ENCODE data around the gene ADGRD1.

Gene ADGRD1

DNA sequence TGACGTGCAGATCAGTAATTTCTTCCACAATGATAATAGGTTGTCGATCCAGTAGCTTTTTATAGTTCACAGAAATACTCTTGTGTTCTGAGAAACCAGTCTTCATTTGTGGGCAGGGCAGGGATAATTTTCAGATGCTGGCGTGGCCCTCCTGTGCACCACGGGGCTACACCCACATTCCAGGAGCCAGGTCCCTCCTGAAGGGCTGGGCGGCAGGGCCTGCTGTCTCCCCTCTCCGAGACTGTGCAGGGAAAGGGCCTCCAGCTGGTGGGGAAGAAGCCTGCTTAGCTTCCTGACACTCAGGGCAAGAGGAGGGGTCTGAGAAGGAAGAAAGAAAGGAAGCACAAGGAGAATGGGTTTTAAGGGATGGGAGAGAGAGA lies 94.9 kb downstream of the ADGRD1 start:
- no peak for DNase-seq (ENCODE audit: low read depth, low spot score)
- no peak overlapping the region for H3K9ac ChIP-seq (ENCODE audit: insufficient read length)
- no peak for TF ChIP-seq EZH2 (IDR thresholded peaks at IDR 0.05)
- TF ChIP-seq POLR2AphosphoS5 (IDR thresholded peaks at IDR 0.05; ENCODE audit: borderline replicate concordance, low read depth, low read length) = no peak
- TF ChIP-seq FOXP2 (optimal IDR thresholded peaks at IDR 0.05; ENCODE audit: control extremely low read depth, extremely low read length, insufficient read depth) = no peak

DNA sequence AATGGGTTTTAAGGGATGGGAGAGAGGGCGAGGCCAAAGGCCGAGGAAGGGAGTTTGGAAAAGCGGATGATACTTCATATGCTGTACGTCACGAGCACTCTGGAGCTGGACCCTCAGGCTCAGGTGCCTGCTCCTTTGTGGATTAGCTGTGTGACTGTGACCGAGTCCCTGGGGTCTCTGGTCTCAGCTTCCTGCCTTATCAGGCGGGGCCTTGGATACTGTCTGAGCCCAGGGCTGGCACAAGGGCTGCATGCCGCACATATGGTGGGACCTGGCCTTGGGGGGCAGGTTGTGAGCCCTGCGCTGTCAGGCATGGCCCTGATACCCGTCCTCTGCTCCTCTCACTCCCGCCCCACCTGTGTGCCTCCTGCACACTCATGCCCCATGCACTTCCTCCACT lies 95.3 kb downstream of the ADGRD1 start:
- TF ChIP-seq FOXP2 (optimal IDR thresholded peaks at IDR 0.05; ENCODE audit: control extremely low read depth, extremely low read length, insufficient read depth) (no peak), POLR2AphosphoS5 (IDR thresholded peaks at IDR 0.05; ENCODE audit: borderline replicate concordance, low read depth, low read length) (no peak), EZH2 (IDR thresholded peaks at IDR 0.05) (no peak)
- DNase-seq (ENCODE audit: low read depth, low spot score) = no peak
- Histone ChIP-seq H3K27ac (no peak overlapping the region), H3K4me3 (no peak overlapping the region), H3K9me3 (ENCODE audit: low read depth, low read length) (no peaks in the 10 kb centered on the region), H3K9ac (ENCODE audit: insufficient read length) (no peak overlapping the region), H3K36me3 (ENCODE audit: insufficient read depth, low read length) (no peaks in the 10 kb centered on the region)

More for the DNA sequence above, 94.9 kb downstream of the ADGRD1 start:
- Histone ChIP-seq H3K4me3 (no peak overlapping the region), H3K36me3 (ENCODE audit: insufficient read depth, low read length) (no peaks in the 10 kb centered on the region), H3K27ac (no peak overlapping the region), H3K9me3 (ENCODE audit: low read depth, low read length) (no peaks in the 10 kb centered on the region)

DNA sequence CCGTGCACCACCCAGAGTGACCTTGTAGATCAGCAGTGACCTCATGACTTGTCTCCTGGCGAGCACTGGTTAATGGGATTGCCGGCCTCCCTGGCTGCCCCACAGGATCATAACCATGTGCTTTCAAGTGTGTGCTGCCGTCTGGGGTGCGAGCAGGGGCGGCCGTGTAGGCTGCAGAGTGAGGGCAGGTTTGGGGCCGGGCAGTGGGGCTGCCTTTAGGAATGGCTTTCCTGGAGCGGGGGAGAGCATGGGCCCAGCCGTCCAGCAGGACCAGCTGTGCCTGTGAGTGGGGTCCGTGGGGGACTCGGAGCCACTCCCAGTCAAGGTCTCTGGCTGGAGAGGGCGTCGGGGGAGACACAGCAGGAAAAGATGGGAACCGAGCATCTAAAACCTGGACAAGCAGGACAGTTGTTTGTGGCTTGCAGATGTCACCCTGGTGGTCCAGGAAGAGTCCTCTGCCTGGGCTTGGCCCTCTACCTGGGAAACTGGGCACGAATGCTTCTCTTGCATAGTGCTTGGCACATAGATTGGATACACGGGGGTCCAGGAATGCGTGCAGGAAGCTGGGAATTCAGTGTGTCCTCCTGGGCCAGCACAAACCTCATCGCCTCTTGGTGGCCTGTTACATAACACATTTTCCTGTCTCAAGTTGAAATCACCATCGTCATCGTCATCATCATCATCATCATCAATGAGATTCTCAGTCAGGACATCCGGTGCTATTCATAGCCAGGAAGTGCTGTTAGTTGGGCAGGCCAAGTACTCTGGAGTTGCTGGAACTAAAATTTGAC lies 96.0 kb downstream of the ADGRD1 start:
- no peak for DNase-seq (ENCODE audit: low read depth, low spot score)
- TF ChIP-seq POLR2AphosphoS5 (IDR thresholded peaks at IDR 0.05; ENCODE audit: borderline replicate concordance, low read depth, low read length) (no peak), EZH2 (IDR thresholded peaks at IDR 0.05) (no peak), FOXP2 (optimal IDR thresholded peaks at IDR 0.05; ENCODE audit: control extremely low read depth, extremely low read length, insufficient read depth) (no peak)
- Histone ChIP-seq H3K9ac (ENCODE audit: insufficient read length) (no peak overlapping the region), H3K27ac (no peak overlapping the region), H3K4me3 (no peak overlapping the region), H3K36me3 (ENCODE audit: insufficient read depth, low read length) (no peaks in the 10 kb centered on the region), H3K9me3 (ENCODE audit: low read depth, low read length) (no peaks in the 10 kb centered on the region)

DNA sequence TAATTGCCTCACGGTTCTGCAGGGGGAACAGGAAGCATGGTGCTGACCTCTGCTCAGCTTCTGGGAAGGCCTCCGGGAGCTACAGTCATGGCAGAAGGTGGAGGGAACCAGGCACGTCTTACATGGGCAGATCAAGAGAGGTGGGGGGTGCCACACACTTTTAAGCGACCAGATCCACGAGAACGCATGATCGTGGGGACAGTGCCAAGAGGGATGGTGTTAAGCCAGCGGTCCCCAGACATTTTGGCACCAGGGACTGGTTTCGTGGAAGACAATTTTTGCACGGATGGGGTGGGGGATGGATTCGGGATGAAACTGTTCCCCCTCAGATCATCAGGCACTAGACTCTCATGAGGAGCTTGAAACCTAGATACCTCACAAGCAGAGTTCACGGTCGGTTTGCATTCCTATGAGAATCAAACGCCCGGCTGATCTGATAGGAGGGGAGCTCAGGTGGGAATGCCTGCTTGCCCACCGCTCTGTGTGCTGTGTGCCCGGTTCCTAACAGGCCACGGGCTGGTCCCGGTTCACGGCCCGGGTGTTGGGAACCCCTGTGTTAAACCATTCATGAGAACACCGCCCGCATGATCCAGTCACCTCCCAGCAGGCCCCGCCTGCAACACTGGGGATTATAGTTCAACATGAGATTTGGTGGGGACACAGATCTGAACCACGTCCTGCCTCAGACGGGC lies 96.9 kb downstream of the ADGRD1 start:
- Histone ChIP-seq H3K36me3 (ENCODE audit: insufficient read depth, low read length) (no peaks in the 10 kb centered on the region), H3K9me3 (ENCODE audit: low read depth, low read length) (no peaks in the 10 kb centered on the region), H3K9ac (ENCODE audit: insufficient read length) (no peak overlapping the region), H3K27ac (no peak overlapping the region), H3K4me3 (no peak overlapping the region)
- no peak for DNase-seq (ENCODE audit: low read depth, low spot score)
- TF ChIP-seq FOXP2 (optimal IDR thresholded peaks at IDR 0.05; ENCODE audit: control extremely low read depth, extremely low read length, insufficient read depth) (no peak), POLR2AphosphoS5 (IDR thresholded peaks at IDR 0.05; ENCODE audit: borderline replicate concordance, low read depth, low read length) (no peak), EZH2 (IDR thresholded peaks at IDR 0.05) (no peak)

DNA sequence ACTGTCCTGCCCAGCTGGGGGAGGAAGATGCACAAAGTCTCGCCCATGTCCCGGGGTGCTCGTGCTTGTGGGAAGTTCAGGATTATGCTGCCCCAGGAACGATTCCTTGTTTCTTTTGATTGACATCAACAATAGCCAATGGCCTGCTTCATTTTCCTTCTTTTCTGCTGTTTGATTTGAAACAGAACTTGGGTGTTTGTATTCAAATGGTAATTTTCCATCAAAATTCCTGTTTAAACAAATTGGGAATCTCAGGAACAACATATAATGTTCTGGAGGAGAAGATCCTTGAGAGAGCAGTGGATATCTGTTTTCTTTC lies 97.4 kb downstream of the ADGRD1 start:
- no peak for DNase-seq (ENCODE audit: low read depth, low spot score)
- Histone ChIP-seq H3K9ac (ENCODE audit: insufficient read length) (no peak overlapping the region), H3K4me3 (no peak overlapping the region), H3K36me3 (ENCODE audit: insufficient read depth, low read length) (no peaks in the 10 kb centered on the region), H3K27ac (no peak overlapping the region), H3K9me3 (ENCODE audit: low read depth, low read length) (no peaks in the 10 kb centered on the region)
- no peak for TF ChIP-seq FOXP2 (optimal IDR thresholded peaks at IDR 0.05; ENCODE audit: control extremely low read depth, extremely low read length, insufficient read depth)
- TF ChIP-seq EZH2 (IDR thresholded peaks at IDR 0.05) = no peak
- TF ChIP-seq POLR2AphosphoS5 (IDR thresholded peaks at IDR 0.05; ENCODE audit: borderline replicate concordance, low read depth, low read length) = no peak

DNA sequence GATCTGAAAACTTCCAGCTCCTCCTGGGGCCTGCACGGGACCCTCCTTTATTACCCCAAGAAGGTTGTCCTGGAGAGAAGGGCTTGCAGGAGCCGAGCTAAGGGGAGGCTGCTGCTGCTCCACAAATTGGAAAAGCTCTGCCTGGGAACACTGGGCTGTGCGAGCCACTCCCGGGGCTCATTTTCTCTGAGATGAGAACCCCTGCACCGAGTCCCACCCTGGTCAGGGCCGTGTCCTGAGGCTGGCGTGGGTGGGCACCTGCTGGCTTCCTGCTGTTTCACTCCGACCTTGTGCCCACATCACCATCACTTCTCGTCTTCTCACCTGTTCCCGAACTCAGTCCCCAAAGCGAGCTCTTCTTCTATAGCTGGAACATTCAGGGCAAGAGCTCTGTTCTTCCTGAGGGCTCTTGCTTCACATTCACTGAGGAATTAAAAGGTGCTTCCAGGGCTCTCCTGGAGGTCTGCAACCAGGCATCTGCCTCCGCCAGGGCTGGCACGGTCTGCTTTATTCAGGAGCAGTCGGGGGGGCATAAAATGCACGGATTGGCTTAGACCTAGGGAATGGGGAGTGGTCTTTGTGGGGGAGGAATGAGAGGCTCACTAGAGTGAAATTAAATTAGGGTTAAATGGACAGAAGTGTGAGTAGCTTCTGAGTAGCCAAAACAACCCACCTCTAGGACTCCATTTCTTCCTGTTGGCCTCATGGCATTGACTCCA lies 98.5 kb downstream of the ADGRD1 start:
- H3K9me3 ChIP-seq (ENCODE audit: low read depth, low read length) = no peaks in the 10 kb centered on the region
- peak; percentile 55 for TF ChIP-seq EZH2 (IDR thresholded peaks at IDR 0.05)
- no peak for TF ChIP-seq FOXP2 (optimal IDR thresholded peaks at IDR 0.05; ENCODE audit: control extremely low read depth, extremely low read length, insufficient read depth)
- no peak for TF ChIP-seq POLR2AphosphoS5 (IDR thresholded peaks at IDR 0.05; ENCODE audit: borderline replicate concordance, low read depth, low read length)

DNA sequence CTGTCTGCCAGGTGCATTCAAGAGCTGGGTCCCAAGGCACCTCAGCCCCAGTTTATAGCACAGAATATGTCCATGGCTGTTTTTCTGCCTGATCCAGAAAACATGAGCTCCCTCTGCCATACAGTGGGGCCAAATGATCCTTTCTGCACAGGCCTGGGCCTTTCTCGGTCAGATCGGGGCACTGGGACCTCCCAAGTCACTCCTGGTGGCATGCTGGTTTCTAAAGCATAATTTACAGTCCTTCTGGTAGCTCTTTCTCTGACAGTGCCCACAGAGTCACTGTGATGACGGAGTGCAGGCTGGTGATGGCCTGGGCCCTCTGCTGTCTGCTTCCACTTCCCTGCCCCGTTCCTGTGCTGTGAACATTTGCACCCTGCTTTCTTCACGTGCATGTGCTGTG lies 99.2 kb downstream of the ADGRD1 start:
- Histone ChIP-seq H3K9me3 (ENCODE audit: low read depth, low read length) (no peaks in the 10 kb centered on the region), H3K27ac (no peak overlapping the region), H3K9ac (ENCODE audit: insufficient read length) (no peak overlapping the region), H3K4me3 (no peak overlapping the region), H3K36me3 (ENCODE audit: insufficient read depth, low read length) (no peaks in the 10 kb centered on the region)
- no peak for DNase-seq (ENCODE audit: low read depth, low spot score)
- TF ChIP-seq POLR2AphosphoS5 (IDR thresholded peaks at IDR 0.05; ENCODE audit: borderline replicate concordance, low read depth, low read length) (no peak), FOXP2 (optimal IDR thresholded peaks at IDR 0.05; ENCODE audit: control extremely low read depth, extremely low read length, insufficient read depth) (no peak), EZH2 (IDR thresholded peaks at IDR 0.05) (no peak)

More for the DNA sequence above, 98.5 kb downstream of the ADGRD1 start:
- Histone ChIP-seq H3K4me3 (no peak overlapping the region), H3K27ac (no peak overlapping the region), H3K36me3 (ENCODE audit: insufficient read depth, low read length) (no peaks in the 10 kb centered on the region), H3K9ac (ENCODE audit: insufficient read length) (no peak overlapping the region)
- no peak for DNase-seq (ENCODE audit: low read depth, low spot score)

DNA sequence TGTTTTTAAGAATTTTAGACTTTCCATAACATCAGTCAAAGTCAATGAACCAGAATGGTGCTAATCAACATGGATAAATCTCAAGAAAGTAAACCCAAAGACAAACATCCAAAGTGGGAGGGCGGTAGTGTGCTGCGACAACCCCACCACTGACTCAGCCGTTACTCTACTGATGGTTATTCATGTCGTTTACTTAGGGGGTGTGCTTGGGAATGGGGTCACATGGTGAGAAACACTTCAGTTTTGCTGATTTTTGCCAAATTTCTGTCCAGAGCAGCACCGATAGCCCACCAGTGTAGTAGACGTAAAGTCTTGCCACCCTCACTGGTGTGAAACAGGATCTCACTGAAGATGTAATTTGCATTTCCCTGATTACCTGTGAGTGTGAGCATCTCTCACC lies 99.9 kb downstream of the ADGRD1 start:
- no peak for DNase-seq (ENCODE audit: low read depth, low spot score)
- H3K9me3 ChIP-seq (ENCODE audit: low read depth, low read length) = no peaks in the 10 kb centered on the region
- H3K36me3 ChIP-seq (ENCODE audit: insufficient read depth, low read length) = no peaks in the 10 kb centered on the region
- H3K27ac ChIP-seq = no peak overlapping the region
- TF ChIP-seq POLR2AphosphoS5 (IDR thresholded peaks at IDR 0.05; ENCODE audit: borderline replicate concordance, low read depth, low read length) (no peak), EZH2 (IDR thresholded peaks at IDR 0.05) (no peak), FOXP2 (optimal IDR thresholded peaks at IDR 0.05; ENCODE audit: control extremely low read depth, extremely low read length, insufficient read depth) (no peak)
- no peak overlapping the region for H3K4me3 ChIP-seq
- no peak overlapping the region for H3K9ac ChIP-seq (ENCODE audit: insufficient read length)

Measured in SK-N-MC (cell line).